NCI-H2029 treated with DMSO at 0.1 percent for 48 hours (cell line): ENCODE data around the gene NUP98.
A peak's percentile ranks its signal among the peaks of the same experiment; 100 is the strongest.

Source experiments
- DNase-seq: peaks from one replicate; lab custom pipeline; 2025; lab: John Stamatoyannopoulos, UW

Gene NUP98

GRCh38 chr11:3797329-3798090, at the start of gene NUP98:
TSS of gene NUP98 (minus strand) at chr11:3797554. CDS start at chr11:3782117, 15,437 bp downstream.
- DNase-seq, result peak; percentile 97

GRCh38 chr11:3845670-3846069, 48.3 kb upstream of the NUP98 start:
- no peak for DNase-seq

DNA sequence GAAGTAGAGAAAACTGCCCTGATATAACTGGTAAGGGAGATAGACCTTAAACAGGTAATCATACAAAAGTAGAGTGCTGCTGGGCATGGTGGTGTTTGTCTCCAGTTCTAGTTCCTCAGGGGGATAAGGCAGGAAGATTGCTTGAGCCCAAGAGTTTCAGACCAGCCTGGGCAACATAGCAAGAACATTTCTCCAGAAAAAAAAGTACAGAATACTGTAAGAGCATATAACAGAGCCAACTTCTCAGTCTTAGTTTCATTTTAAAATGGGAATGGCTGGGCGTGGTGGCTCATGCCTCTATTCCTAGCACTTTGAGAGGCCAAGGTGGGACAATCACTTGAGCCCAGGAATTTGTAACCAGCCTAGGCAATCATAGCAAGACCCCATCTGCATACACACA, 47.9 kb upstream of the NUP98 start:
- no peak for DNase-seq

DNA sequence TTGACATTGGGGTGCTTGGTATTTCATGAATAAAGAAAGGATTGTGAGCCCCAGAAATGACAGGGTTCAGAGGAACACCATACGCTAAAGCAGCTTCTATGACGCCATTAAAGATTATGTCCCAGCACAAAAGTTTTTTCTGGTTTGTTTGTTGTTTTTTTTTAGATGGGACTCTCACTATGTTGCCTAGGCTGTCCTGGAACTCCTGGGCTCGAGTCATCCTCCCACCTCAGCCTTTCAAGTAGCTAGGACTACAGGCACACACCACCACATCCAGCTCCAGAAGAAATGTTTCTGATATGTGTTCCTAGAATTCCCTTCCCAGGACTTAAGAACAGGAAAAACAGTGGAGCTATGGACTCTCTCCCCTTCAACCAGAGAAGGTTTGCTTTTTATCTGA, 46.0 kb upstream of the NUP98 start:
- no peak for DNase-seq

DNA sequence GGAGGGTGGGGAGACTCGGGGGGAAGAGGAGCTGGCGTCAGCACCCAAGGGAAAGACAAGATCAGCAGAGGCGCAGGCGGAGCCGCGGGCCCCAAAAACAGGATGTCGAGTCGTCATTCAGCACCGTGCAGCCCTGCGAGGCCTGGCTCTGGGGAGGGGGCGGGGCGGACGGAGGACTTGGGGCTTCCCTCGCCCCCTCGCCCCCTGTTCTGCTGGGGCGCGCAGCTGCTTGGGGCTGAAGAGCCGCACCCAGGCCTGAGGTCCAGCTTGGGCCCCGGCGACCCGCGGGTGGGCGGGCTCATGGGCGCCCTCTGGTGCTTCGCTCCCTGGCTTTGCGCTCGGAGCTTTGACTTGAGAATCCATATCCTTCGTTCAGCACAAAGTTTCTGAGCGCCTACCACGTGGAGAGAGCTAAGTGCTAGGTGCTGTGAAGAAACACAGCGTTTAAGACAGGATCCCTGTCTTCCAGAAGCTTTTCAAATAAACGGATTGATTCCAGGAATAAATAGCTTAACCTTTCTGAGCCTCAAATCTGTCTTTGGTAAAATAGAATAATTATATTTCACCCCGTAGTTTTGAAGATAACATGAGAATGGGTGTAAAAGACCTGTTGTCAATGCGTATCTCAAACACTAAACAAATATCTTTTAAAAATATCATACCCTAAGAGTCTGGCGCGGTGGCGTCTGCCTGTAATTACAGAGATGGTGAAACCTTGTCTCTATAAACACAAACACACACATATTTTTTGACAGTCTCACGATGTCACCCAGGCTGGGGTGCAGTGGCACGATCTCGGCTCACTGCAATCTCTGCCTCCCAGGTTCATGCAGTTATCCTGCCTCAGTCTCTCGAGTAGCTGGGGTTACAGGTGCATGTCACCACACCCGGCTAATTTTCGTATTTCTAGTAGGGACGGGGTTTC, 44.3 kb upstream of the NUP98 start:
- DNase-seq, result peak; percentile 28

GRCh38 chr11:3840870-3841425, 43.6 kb upstream of the NUP98 start, which contains the start of gene RHOG:
TSS of gene RHOG (minus strand) at chr11:3840959. CDS start at chr11:3828138, 12,821 bp downstream.
- no peak for DNase-seq

DNA sequence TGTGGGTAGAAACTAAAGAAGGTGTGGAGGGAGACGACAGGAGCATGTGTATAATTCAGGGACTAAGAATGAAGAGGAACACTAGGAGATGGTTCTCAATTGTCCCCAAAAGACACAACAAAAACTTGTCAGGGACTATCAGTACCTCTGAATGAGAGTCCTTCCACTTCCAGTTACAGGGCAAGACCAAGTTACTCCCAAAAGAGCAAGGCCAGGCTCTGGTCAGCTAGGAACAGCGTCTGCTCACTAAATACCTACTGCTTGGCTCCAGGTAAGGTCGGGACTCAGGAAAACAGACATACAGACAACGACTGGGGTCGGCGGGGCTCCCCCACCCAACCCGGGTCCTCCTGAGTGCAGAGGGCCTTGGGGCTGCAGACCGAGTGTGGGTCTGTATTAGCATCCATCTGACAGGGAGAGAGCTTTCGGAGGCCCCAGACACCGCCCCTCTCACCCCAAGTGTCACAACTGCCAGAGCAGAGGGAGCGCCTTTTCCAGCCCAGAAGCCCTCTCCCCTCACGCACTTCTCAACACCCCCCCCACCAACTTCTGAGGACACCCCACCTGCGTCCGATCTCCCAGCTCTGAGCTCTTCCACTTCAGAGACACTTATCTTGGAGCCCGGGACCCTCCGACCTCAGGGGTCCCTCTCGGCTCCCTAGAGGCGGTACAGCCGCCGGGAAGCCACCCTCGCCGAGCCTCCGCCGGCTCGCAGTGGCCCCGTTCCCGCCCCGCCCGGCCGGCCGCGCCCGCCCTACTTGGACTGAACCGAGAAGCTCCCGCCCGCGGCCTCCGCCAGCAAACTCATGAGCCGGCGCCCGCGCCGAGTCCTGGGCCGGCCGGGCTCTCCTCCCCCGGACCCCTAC, 42.9 kb upstream of the NUP98 start:
- DNase-seq, result no peak

- DNase-seq, result no peak
Observed at GRCh38 chr11:3838504-3838903, 41.1 kb upstream of the NUP98 start.

GRCh38 chr11:3837793-3838192, 40.4 kb upstream of the NUP98 start:
- DNase-seq, result no peak

DNA sequence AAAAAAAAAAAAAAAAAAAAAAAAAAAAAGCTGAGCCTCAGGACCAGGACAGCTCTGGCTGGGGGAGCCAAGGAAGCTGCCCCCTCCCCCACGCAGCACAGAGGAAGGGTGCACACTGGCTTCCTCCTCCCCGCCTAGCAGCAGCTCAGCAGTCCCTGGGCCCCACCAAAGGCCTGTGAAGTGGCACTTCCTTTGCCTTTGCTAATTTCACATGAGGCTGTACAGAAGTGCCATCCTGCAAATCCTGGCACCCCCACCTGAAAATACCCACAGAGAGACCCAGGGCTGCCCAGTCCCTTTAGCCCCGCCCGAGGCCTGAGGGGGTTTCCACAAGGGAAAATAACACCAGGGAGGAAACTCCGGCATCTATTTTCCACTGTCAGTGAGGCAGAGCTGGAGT, 39.5 kb upstream of the NUP98 start:
- no peak for DNase-seq

DNA sequence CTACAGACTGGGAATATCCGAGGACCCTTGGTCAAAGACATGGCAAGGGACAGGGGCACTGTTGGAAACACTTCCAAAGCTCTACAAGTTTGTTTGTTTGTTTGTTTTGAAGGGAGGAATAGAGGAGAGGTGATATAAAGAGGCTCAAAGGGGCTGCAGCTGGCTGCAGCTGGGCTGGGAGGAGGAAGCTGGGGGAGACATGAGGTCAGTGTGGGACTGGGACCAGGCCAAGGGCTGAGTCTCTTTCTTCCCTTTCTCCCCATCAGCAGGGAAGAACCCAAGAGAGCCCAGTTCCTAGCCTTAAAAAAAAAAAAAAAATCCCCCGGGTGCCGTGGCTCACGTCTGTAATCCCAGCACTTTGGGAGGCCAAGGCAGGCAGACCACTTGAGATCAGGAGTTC, 38.4 kb upstream of the NUP98 start:
- no peak for DNase-seq

GRCh38 chr11:3834664-3835461, 37.5 kb upstream of the NUP98 start:
- no peak for DNase-seq

DNA sequence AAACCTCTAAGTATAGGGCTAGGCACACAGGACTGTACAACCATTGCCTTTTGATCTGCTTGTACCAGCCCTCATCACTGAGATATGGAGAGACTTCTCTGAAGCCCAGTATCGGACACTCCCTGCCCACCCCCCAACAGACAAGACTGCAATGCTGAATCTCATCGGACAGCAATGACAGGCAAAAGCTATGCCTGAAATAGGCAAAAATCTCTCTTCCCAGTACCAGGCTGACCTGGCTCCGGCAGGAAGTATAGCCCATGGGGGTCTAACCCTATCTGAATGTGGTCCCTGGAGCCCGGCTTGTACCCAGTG, 37.0 kb upstream of the NUP98 start:
- DNase-seq, result no peak

DNA sequence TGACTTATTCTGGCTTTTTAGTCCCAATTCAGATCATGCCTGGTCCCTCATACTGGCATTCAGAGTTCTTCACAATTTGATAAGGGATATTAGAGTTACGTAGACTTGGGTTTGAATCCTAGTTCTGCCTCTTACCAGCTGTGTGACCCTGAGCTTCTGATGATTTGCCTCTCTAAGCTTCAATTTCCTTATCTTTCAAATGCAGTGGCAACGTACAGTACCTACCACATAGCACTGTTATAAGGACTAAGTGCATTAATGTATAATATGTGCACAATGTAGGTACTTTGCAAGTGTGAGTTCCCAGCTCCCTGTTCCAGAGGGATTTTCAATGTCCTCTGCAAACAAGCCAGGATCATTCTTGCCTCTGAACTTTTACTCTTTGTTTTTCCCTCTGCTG, 36.1 kb upstream of the NUP98 start:
- no peak for DNase-seq

DNA sequence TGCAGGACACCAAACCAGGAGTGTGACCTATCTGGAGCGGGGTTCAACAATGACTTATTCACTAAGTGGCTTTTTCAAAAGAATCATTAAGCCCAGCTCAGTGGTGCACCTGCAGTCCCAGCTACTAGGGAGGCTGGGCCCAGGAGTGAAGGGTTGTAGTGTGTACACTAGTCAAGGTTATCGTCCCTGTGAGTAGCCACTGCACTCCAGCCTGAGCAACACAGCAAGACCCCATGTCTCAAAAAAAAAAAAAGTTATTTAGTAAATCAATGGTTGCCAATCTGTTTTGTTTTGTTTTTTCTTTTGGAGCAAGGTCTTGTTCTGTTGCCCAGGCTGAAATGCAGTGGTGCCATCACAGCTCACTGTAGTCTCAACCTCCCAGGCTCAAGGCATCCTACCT, 35.5 kb upstream of the NUP98 start:
- no peak for DNase-seq

GRCh38 chr11:3831378-3832239, 34.3 kb upstream of the NUP98 start:
- no peak for DNase-seq

GRCh38 chr11:3830730-3831129, 33.4 kb upstream of the NUP98 start:
- no peak for DNase-seq

DNA sequence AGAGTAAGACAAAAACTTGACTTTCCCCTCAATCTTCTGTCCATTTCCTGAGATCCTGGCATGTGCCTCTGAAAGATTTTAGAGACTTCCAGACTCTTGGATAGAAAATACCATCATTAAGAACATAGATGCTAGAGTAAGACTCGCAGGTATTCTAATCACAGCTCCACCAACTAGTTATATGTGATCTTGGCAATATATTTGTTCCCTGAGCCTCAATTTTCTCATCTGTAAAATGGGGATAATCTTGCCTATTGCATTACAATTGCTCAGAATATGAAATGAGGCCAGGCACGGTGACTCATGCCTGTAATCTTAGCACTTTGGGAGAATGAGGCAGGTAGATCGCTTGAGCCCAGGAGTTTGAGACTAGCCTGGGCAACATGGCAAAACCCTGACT, 32.7 kb upstream of the NUP98 start:
- DNase-seq, result no peak

GRCh38 chr11:3827434-3828186, 30.3 kb upstream of the NUP98 start:
- DNase-seq, result no peak
